Liver (tissue), 9 donors: ENCODE data around the gene IKBKG. TPM values are rescaled to one million over a fixed set of nuclear protein-coding genes. Genes with fewer than 3 reads are reported as not detected.

Experiments
- DNase-seq: peaks from one replicate; pipeline ENCODE4 v3.0.0-alpha.2; 2017; ENCODE audit warnings: low spot score
- H3K27ac ChIP-seq, 2 donors: one replicate each; pipeline ENCODE4 v1.7.0; 2013; ENCODE audit warnings: inconsistent platforms in 2 of 2, low read length in 2 of 2, control low read depth in 1 of 2, low read depth in 1 of 2, mild to moderate bottlenecking in 1 of 2
- H3K27me3 ChIP-seq, 4 donors: one replicate each; pipeline versions ENCODE4 v1.6.1 to v1.7.0; 2013; ENCODE audit warnings: low read length in 3 of 4, inconsistent platforms in 1 of 4, mild to moderate bottlenecking in 1 of 4, moderate library complexity in 1 of 4; ENCODE audit not compliant: control insufficient read depth in 4 of 4, insufficient read depth in 4 of 4
- H3K36me3 ChIP-seq, 4 donors: one replicate each; pipeline versions ENCODE4 v1.6.1 to v1.7.0; 2013; ENCODE audit warnings: low read length in 3 of 4, mild to moderate bottlenecking in 3 of 4, low read depth in 1 of 4, moderate library complexity in 1 of 4; ENCODE audit not compliant: control insufficient read depth in 4 of 4, insufficient read depth in 3 of 4
- H3K4me1 ChIP-seq, 4 donors: one replicate each; pipeline versions ENCODE4 v1.6.1 to v1.7.0; 2013; ENCODE audit warnings: low read length in 3 of 4, mild to moderate bottlenecking in 3 of 4, moderate library complexity in 1 of 4; ENCODE audit not compliant: control insufficient read depth in 4 of 4, insufficient read depth in 4 of 4
- H3K4me3 ChIP-seq, 3 donors: one replicate each; pipeline versions ENCODE4 v1.6.1 to v1.7.0; 2013; ENCODE audit warnings: low read length in 3 of 3, control low read depth in 1 of 3, low read depth in 1 of 3, mild to moderate bottlenecking in 1 of 3
- H3K9ac ChIP-seq, 2 donors: one replicate each; pipeline ENCODE4 v1.7.0; 2013; ENCODE audit warnings: low read length in 2 of 2, mild to moderate bottlenecking in 2 of 2, moderate library complexity in 2 of 2, control low read depth in 1 of 2, low read depth in 1 of 2
- H3K9me3 ChIP-seq, 4 donors: one replicate each; pipeline versions ENCODE4 v1.6.1 to v1.7.0; 2013; ENCODE audit warnings: low read length in 3 of 4; ENCODE audit not compliant: control insufficient read depth in 4 of 4
- ATF3 ChIP-seq: IDR thresholded peaks from 2 replicates; pipeline ENCODE4 v1.6.1; 2016; ENCODE audit warnings: antibody characterized with exemption
- CTCF ChIP-seq: fragments of 150-350 bp; IDR thresholded peaks from 2 replicates; pipeline ENCODE4 v1.5.1; 2017; ENCODE audit warnings: improper control_type of control experiment, low read depth, low read length; ENCODE audit not compliant: missing input control
- EGR1 ChIP-seq, 2 donors: IDR thresholded peaks; 2 replicates each; pipeline ENCODE4 v1.6.1; 2016 to 2018; ENCODE audit warnings: antibody characterized with exemption in 2 of 2, low read depth in 2 of 2
- FOXA1 ChIP-seq: IDR thresholded peaks from 2 replicates; pipeline ENCODE4 v1.6.1; 2016; ENCODE audit warnings: antibody characterized with exemption
- FOXA2 ChIP-seq: IDR thresholded peaks from 2 replicates; pipeline ENCODE4 v1.6.1; 2016; ENCODE audit warnings: antibody characterized with exemption
- GABPA ChIP-seq, 2 donors: IDR thresholded peaks in 1 of 2; conservative IDR thresholded peaks in 1 of 2; 2 replicates each; pipeline ENCODE4 v1.6.1; 2016; ENCODE audit warnings: antibody characterized with exemption in 2 of 2, mild to moderate bottlenecking in 1 of 2, moderate library complexity in 1 of 2
- HNF4A ChIP-seq, 2 donors: conservative IDR thresholded peaks; 2 replicates each; pipeline ENCODE4 v1.6.1; 2016; ENCODE audit warnings: antibody characterized with exemption in 2 of 2, mild to moderate bottlenecking in 2 of 2
- HNF4G ChIP-seq: IDR thresholded peaks from 2 replicates; pipeline ENCODE4 v1.6.1; 2016; ENCODE audit warnings: antibody characterized with exemption
- JUND ChIP-seq, 2 donors: IDR thresholded peaks; 2 replicates each; pipeline ENCODE4 v1.6.1; 2016; ENCODE audit warnings: antibody characterized with exemption in 2 of 2
- MAX ChIP-seq: IDR thresholded peaks from 2 replicates; pipeline ENCODE4 v1.6.1; 2016; ENCODE audit warnings: antibody characterized with exemption
- RXRA ChIP-seq, 2 donors: IDR thresholded peaks; 2 replicates each; pipeline ENCODE4 v1.6.1; 2017 to 2018; ENCODE audit warnings: antibody characterized with exemption in 2 of 2, mild to moderate bottlenecking in 1 of 2
- TAF1 ChIP-seq: conservative IDR thresholded peaks from 2 replicates; pipeline ENCODE4 v1.6.1; 2016; ENCODE audit warnings: antibody characterized with exemption, mild to moderate bottlenecking
- WGBS: extraction: QIAGEN DNeasy Blood & Tissue Kit; methylation state at CpG from one replicate; pipeline ENCODE4 v1.1.7; 2013; 5-methylcytosine and 5-hydroxymethylcytosine counted together
- polyA plus RNA-seq, 2 donors: library from polyadenylated mRNA; stranded (reverse) in 1 of 2; unstranded in 1 of 2; fragments of 200-250 nt in 1 of 2; fragments of >200 nt in 1 of 2; fragmentation: Nextera tagmentation in 1 of 2; extraction: Ambion mirVana in 1 of 2; gene quantifications; one replicate each; pipeline versions ENCODE4 v1.2.1 to v1.2.3, GENCODE V29; 2013 to 2015
- total RNA-seq, 2 donors: library from RNA; depleted of rRNA; stranded (reverse); fragments of >200 nt; gene quantifications; one replicate each; pipeline ENCODE4 v1.2.3, GENCODE V29; 2014
- TF ChIP-seq, protein P1 (sequence below): IDR thresholded peaks from 2 replicates; pipeline ENCODE4 v1.6.1; 2016; ENCODE audit warnings: antibody characterized with exemption
- TF ChIP-seq, protein P2 (sequence below): IDR thresholded peaks from 2 replicates; pipeline ENCODE4 v1.6.1; 2016; ENCODE audit warnings: antibody characterized with exemption, mild to moderate bottlenecking
- donor health status: healthy.
- donor health status: healthy.
- donor health status: healthy.
- donor health status: healthy.
- donor health status: healthy.

IKBKG gene
- total and polyA plus RNA-seq, 4 donors, result 17.1 to 74.1 (median 36.0) TPM

- no peak overlapping the region for H3K27ac ChIP-seq
- H3K4me1 ChIP-seq, result no peaks in the 10 kb centered on the region
- no peak for DNase-seq
- WGBS, result 93% methylated on average over 8 of the region's 8 CpGs
- no peak overlapping the region for H3K9ac ChIP-seq
- peaks cover 0 to 5% (median 0%) of the 10 kb centered on the region in 4 donors for H3K27me3 ChIP-seq
- TF ChIP-seq ATF3, result no peak
- TF ChIP-seq HNF4G, result no peak
- no peaks in the 10 kb centered on the region for H3K36me3 ChIP-seq
- no peaks in the 10 kb centered on the region for H3K9me3 ChIP-seq
- no peak overlapping the region for H3K4me3 ChIP-seq
Observed at GRCh38 chrX:154598656-154599055, 51.2 kb downstream of the IKBKG start.

DNA sequence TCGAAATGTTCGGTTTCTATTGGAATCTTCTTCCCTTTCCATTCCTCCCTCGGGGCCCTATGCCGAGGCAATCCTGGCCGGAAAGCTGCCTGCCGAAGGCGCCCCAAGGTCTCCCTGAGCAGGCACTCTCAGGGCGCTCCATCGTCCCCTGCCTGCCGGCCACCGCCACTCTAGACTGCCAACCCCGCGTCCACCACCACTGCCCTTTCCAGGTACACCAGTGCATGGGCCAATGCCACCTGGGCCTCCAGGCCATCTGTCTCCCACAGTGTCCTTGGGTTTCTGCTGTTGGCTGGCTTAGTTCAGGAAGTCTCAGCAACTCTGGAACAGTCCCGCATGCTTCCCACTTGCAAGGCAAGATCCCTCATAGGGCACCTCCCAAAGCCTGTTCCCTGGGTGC is 52.1 kb downstream of the IKBKG start:
- Histone ChIP-seq H3K27ac (no peak overlapping the region), H3K4me3 (no peak overlapping the region), H3K4me1 (no peaks in the 10 kb centered on the region), H3K9ac (no peak overlapping the region), H3K27me3 (peaks cover 0 to 4% (median 0%) of the 10 kb centered on the region in 4 donors), H3K36me3 (no peaks in the 10 kb centered on the region), H3K9me3 (no peaks in the 10 kb centered on the region)
- 96% methylated on average over 14 of the region's 14 CpGs for WGBS
- TF ChIP-seq TAF1, result no peak
- TF ChIP-seq, protein P1, sequence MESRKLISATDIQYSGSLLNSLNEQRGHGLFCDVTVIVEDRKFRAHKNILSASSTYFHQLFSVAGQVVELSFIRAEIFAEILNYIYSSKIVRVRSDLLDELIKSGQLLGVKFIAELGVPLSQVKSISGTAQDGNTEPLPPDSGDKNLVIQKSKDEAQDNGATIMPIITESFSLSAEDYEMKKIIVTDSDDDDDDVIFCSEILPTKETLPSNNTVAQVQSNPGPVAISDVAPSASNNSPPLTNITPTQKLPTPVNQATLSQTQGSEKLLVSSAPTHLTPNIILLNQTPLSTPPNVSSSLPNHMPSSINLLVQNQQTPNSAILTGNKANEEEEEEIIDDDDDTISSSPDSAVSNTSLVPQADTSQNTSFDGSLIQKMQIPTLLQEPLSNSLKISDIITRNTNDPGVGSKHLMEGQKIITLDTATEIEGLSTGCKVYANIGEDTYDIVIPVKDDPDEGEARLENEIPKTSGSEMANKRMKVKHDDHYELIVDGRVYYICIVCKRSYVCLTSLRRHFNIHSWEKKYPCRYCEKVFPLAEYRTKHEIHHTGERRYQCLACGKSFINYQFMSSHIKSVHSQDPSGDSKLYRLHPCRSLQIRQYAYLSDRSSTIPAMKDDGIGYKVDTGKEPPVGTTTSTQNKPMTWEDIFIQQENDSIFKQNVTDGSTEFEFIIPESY, result no peak
- no peak for TF ChIP-seq RXRA (IDR thresholded peaks at IDR 0.05)
- no peak for TF ChIP-seq FOXA1
- no peak for TF ChIP-seq JUND (IDR thresholded peaks at IDR 0.05)
- no peak for TF ChIP-seq GABPA (IDR thresholded peaks at IDR 0.05 in 1 of 2, conservative IDR thresholded peaks at IDR 0.05 in 1 of 2)
- TF ChIP-seq FOXA2, result no peak
- TF ChIP-seq CTCF, result no peak
- TF ChIP-seq HNF4A (conservative IDR thresholded peaks at IDR 0.05), result no peak
- TF ChIP-seq, protein P2, sequence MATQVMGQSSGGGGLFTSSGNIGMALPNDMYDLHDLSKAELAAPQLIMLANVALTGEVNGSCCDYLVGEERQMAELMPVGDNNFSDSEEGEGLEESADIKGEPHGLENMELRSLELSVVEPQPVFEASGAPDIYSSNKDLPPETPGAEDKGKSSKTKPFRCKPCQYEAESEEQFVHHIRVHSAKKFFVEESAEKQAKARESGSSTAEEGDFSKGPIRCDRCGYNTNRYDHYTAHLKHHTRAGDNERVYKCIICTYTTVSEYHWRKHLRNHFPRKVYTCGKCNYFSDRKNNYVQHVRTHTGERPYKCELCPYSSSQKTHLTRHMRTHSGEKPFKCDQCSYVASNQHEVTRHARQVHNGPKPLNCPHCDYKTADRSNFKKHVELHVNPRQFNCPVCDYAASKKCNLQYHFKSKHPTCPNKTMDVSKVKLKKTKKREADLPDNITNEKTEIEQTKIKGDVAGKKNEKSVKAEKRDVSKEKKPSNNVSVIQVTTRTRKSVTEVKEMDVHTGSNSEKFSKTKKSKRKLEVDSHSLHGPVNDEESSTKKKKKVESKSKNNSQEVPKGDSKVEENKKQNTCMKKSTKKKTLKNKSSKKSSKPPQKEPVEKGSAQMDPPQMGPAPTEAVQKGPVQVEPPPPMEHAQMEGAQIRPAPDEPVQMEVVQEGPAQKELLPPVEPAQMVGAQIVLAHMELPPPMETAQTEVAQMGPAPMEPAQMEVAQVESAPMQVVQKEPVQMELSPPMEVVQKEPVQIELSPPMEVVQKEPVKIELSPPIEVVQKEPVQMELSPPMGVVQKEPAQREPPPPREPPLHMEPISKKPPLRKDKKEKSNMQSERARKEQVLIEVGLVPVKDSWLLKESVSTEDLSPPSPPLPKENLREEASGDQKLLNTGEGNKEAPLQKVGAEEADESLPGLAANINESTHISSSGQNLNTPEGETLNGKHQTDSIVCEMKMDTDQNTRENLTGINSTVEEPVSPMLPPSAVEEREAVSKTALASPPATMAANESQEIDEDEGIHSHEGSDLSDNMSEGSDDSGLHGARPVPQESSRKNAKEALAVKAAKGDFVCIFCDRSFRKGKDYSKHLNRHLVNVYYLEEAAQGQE, result no peak
- TF ChIP-seq EGR1 (IDR thresholded peaks at IDR 0.05; ENCODE audit: low read depth in 2 of 2), result no peak
- no peak for TF ChIP-seq HNF4G
- no peak for TF ChIP-seq MAX
- DNase-seq, result no peak
